Transverse colon (tissue), 4 donors: ENCODE results near the gene ZNF827. TPM values are rescaled to one million over a fixed set of nuclear protein-coding genes. Genes with fewer than 3 reads are reported as not detected.

Experiments
- DNase-seq: peaks from one replicate; pipeline ENCODE4 v3.0.0-alpha.2; 2019
- H3K27ac ChIP-seq, 4 donors: fragments of 200-600 bp; sonication (generic); 2 replicates each; pipeline ENCODE4 v1.5.1; 2016 to 2018; ENCODE audit warnings: inconsistent platforms in 4 of 4
- H3K27me3 ChIP-seq: fragments of 200-600 bp; sonication (generic); 2 replicates; pipeline ENCODE4 v1.5.1; 2017; ENCODE audit warnings: inconsistent platforms
- H3K36me3 ChIP-seq, 4 donors: fragments of 200-600 bp; sonication (generic); 2 replicates each; pipeline ENCODE4 v1.5.1; 2017 to 2019; ENCODE audit warnings: inconsistent platforms in 4 of 4
- H3K4me1 ChIP-seq, 4 donors: fragments of 200-600 bp; sonication (generic); 2 replicates each; pipeline ENCODE4 v1.5.1; 2017 to 2020; ENCODE audit warnings: inconsistent platforms in 4 of 4
- H3K4me3 ChIP-seq, 4 donors: fragments of 200-600 bp; sonication (generic); 1 replicate in 1 of 4; 2 replicates in 3 of 4; pipeline versions ENCODE4 v1.5.1 to v1.6.1; 2017 to 2019; ENCODE audit warnings: inconsistent platforms in 4 of 4
- H3K9me3 ChIP-seq, 2 donors: fragments of 200-600 bp; sonication (generic); 2 replicates each; pipeline ENCODE4 v1.5.1; 2017 to 2019; ENCODE audit warnings: inconsistent platforms in 2 of 2
- EP300 ChIP-seq: sonication (generic); formaldehyde crosslinking; IDR thresholded peaks from one replicate; pipeline ENCODE4 v1.6.1; 2017; ENCODE audit warnings: antibody characterized with exemption, low read depth
- POLR2A ChIP-seq: fragments of 450-650 bp; IDR thresholded peaks from one replicate; pipeline ENCODE4 v1.6.1; 2016; ENCODE audit warnings: antibody characterized with exemption, mild to moderate bottlenecking, moderate library complexity
- POLR2AphosphoS5 ChIP-seq, 3 donors: sonication (generic); formaldehyde crosslinking; IDR thresholded peaks; one replicate each; pipeline ENCODE4 v1.6.1; 2016; ENCODE audit warnings: antibody characterized with exemption in 3 of 3
- WGBS, 2 donors: methylation state at CpG; one replicate each; pipeline ENCODE4 v1.1.5; 2018; ENCODE audit warnings: low coverage in 1 of 2; 5-methylcytosine and 5-hydroxymethylcytosine counted together
- in situ Hi-C, 4 donors: fragments of 200-750 bp; cut with MboI; loops; one replicate each; pipeline versions ENCODE4 v1.15.0 to v1.15.1; 2017; ENCODE audit warnings: low sequenced_read_pairs in 3 of 4, low pct_ligation_motif_present in 1 of 4, low pct_unique_long_range_greater_than_20kb in 1 of 4
- intact Hi-C: fragments of 100-400 bp; cut with DNase I; formaldehyde crosslinking; loops from one replicate; pipeline ENCODE4 v1.15.1; 2023; ENCODE audit warnings: low total_unique reads
- total RNA-seq, 4 donors: library from RNA; depleted of rRNA; stranded (reverse); fragments of >200 nt; gene quantifications; one replicate each; pipeline ENCODE4 v1.1.0, GENCODE V29; 2016
- TF ChIP-seq, protein P1 (sequence below), 5 experiments: fragments of 200-600 bp in 3 of 5; fragments of 450-650 bp in 2 of 5; sonication (generic) in 3 of 5; IDR thresholded peaks; 1 replicate in 2 of 5; 2 replicates in 3 of 5; pipeline ENCODE4 v1.5.1; 2016 to 2017; ENCODE audit warnings: antibody characterized with exemption in 5 of 5, inconsistent platforms in 3 of 5, mild to moderate bottlenecking in 2 of 5, moderate library complexity in 1 of 5

The ZNF827 gene
- total RNA-seq, 4 donors from 2014 or later: 22.5 to 61.3 (median 29.2) TPM

DNA sequence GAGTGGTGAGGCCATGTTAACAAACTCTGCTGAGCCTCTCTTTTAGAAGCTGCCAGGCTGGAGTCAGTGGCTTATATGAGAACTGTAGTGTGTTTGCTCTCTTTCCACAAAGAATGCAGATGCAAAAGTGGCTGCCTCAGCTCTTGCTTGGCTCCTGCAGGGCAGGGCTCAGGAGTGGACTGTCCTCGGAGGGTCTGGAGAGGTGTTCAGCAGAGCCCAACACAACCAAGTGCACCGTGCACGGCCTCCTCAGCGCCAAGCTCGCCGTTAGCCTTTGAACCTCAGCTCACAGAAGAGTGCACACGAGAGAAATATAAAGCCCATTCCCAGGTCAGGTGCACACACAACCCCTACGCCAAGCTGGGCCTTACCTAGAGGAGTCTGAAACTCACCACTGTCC lies 175.9 kb downstream of the ZNF827 start:
- in situ Hi-C loops: no loop called here
- no peak for DNase-seq
- WGBS, 2 donors: 94% methylated on average over 8 of the region's 8 CpGs; no CpG with 5 or more reads in 1 of the 2 donors
- no peak overlapping the region for H3K27ac ChIP-seq
- no peaks in the 10 kb centered on the region for H3K27me3 ChIP-seq
- no peaks in the 10 kb centered on the region for H3K4me1 ChIP-seq
- intact Hi-C loops: no loop called here
- H3K9me3 ChIP-seq: no peaks in the 10 kb centered on the region
- no peak overlapping the region for H3K4me3 ChIP-seq
- peaks cover 0 to 32% (median 11%) of the 10 kb centered on the region in 4 donors for H3K36me3 ChIP-seq
- no peak for TF ChIP-seq POLR2AphosphoS5 (IDR thresholded peaks at IDR 0.05)
- TF ChIP-seq POLR2A: no peak
- TF ChIP-seq, protein P1, sequence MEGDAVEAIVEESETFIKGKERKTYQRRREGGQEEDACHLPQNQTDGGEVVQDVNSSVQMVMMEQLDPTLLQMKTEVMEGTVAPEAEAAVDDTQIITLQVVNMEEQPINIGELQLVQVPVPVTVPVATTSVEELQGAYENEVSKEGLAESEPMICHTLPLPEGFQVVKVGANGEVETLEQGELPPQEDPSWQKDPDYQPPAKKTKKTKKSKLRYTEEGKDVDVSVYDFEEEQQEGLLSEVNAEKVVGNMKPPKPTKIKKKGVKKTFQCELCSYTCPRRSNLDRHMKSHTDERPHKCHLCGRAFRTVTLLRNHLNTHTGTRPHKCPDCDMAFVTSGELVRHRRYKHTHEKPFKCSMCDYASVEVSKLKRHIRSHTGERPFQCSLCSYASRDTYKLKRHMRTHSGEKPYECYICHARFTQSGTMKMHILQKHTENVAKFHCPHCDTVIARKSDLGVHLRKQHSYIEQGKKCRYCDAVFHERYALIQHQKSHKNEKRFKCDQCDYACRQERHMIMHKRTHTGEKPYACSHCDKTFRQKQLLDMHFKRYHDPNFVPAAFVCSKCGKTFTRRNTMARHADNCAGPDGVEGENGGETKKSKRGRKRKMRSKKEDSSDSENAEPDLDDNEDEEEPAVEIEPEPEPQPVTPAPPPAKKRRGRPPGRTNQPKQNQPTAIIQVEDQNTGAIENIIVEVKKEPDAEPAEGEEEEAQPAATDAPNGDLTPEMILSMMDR (IDR thresholded peaks at IDR 0.05): no peak

DNA sequence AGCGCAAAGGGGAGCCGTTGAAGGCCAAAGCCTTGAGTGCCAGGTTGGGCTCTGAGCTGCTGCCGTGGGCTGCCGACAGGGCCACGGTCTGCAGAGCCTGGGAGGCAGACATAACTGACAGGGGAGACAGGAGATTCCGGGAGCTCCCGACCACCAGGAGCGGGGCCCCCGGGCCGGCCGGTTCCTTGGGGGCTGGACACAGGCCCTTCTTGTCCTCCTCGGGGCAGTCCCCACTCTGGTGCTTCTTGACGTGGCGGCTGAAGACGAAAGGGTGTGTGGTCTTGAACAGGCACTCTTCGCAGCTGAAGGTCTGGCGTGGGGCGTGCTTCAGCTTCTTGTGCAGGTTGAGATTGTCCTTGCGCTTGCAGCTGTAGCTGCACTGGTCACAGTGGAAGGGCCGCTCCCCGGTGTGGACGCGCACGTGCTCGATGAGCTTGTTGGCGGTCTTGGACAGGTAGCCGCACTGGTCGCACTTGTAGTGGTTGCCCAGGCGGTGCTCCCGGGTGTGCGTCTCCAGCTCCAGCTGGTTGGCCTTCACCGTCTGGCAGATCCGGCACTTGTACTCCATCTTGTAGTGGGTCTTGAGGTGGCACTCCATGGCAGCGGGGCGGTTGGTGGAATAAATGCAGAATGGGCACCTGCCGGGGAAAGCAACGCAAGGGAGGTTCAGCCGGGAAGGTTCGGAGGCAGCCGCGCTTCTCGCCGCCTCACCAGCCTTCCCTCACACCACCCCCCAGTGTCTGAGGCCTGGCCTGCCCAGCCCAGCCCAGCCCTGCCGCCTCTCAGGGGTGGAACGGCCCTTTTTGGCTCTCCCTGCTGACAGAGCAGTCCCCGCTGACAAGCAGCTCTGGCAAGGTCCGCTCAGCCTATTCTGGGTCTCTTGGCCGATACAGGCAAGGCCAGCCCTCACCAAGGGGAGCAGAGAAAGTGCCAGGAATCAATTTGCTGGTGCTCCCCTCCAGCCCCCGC lies 177.4 kb downstream of the ZNF827 start:
- Histone ChIP-seq H3K9me3 (no peaks in the 10 kb centered on the region), H3K27me3 (no peaks in the 10 kb centered on the region), H3K27ac (no peak overlapping the region), H3K4me1 (no peaks in the 10 kb centered on the region), H3K4me3 (no peak overlapping the region), H3K36me3 (peaks cover 0 to 32% (median 11%) of the 10 kb centered on the region in 4 donors)
- no peak for TF ChIP-seq POLR2A
- TF ChIP-seq POLR2AphosphoS5 (IDR thresholded peaks at IDR 0.05): no peak
- TF ChIP-seq EP300: no peak
- TF ChIP-seq, protein P1 (IDR thresholded peaks at IDR 0.05): no peak
- WGBS, 2 donors: 97 to 100% methylated on average over 7 to 46 of the region's 49 CpGs
- in situ Hi-C loops: no loop called here
- intact Hi-C loops: no loop called here
- no peak for DNase-seq

DNA sequence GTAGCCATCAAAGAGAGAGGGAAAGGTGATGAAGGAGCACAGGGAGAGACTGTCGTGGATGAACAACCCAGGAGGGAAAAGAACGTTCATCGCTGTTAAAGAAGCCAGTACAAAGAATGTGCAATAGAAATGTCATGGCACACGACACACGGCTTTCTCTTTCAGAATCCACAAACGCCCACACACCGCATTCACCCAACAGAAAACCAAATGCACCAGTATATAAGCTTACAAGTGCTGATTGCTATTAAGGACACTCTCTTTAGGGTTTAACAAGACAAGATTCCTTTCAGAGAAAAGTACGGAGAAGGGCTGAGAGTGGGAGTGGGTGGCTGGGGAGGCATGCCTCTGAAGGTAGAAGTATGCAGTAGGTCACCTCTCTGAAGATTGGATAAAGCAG lies 178.4 kb downstream of the ZNF827 start:
- no peak overlapping the region for H3K27ac ChIP-seq
- intact Hi-C loops (no loop called here), in situ Hi-C loops (no loop called here)
- H3K4me3 ChIP-seq: no peak overlapping the region
- DNase-seq: no peak
- peaks cover 0 to 27% (median 9%) of the 10 kb centered on the region in 4 donors for H3K36me3 ChIP-seq
- TF ChIP-seq, protein P1 (IDR thresholded peaks at IDR 0.05): no peak
- TF ChIP-seq EP300: no peak
- no peak for TF ChIP-seq POLR2A
- TF ChIP-seq POLR2AphosphoS5 (IDR thresholded peaks at IDR 0.05): no peak
- no peaks in the 10 kb centered on the region for H3K9me3 ChIP-seq
- H3K27me3 ChIP-seq: no peaks in the 10 kb centered on the region
- 94% methylated on average over 5 to 8 of the region's 8 CpGs for WGBS, 2 donors
- H3K4me1 ChIP-seq: no peaks in the 10 kb centered on the region

DNA sequence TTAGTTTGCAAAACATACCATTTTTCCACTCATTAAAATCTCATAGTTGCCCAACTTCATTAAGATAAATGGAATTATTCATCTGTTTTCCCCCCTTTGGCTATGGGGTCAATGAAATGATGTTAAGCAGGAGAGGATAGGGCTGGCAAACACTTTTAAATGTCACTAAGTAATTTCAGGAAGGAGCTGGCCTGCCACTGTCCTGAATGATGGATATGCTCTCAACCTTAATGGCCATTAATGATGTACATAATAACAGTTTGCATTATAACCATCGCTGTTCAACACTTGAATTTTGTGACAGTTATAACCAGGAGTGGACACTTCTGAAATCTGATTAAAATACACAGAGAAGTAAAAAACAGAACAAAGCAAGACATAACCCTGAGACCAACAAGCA lies 181.4 kb downstream of the ZNF827 start:
- H3K4me3 ChIP-seq: no peak overlapping the region
- no peaks in the 10 kb centered on the region for H3K9me3 ChIP-seq
- no peak overlapping the region for H3K27ac ChIP-seq
- in situ Hi-C loops (no loop called here), intact Hi-C loops (no loop called here)
- no peak for DNase-seq
- H3K4me1 ChIP-seq: no peaks in the 10 kb centered on the region
- TF ChIP-seq EP300 (no peak), POLR2AphosphoS5 (IDR thresholded peaks at IDR 0.05) (no peak), POLR2A (no peak)
- TF ChIP-seq, protein P1 (IDR thresholded peaks at IDR 0.05): no peak
- 71 to 88% methylated on average over 1 of the region's 1 CpG for WGBS, 2 donors
- H3K36me3 ChIP-seq: peaks cover 0 to 14% (median 5%) of the 10 kb centered on the region in 4 donors
- H3K27me3 ChIP-seq: no peaks in the 10 kb centered on the region
